GM21529 (cell line): ENCODE data around the gene ANKRD29.

ENCODE experiments used
- ATAC-seq: cut with Tn5 transposase; IDR thresholded peaks from one replicate; pipeline ENCODE4 v1.9.1; 2021; ENCODE audit not compliant: unreplicated experiment

Gene ANKRD29, protein sequence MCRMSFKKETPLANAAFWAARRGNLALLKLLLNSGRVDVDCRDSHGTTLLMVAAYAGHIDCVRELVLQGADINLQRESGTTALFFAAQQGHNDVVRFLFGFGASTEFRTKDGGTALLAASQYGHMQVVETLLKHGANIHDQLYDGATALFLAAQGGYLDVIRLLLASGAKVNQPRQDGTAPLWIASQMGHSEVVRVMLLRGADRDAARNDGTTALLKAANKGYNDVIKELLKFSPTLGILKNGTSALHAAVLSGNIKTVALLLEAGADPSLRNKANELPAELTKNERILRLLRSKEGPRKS

DNA sequence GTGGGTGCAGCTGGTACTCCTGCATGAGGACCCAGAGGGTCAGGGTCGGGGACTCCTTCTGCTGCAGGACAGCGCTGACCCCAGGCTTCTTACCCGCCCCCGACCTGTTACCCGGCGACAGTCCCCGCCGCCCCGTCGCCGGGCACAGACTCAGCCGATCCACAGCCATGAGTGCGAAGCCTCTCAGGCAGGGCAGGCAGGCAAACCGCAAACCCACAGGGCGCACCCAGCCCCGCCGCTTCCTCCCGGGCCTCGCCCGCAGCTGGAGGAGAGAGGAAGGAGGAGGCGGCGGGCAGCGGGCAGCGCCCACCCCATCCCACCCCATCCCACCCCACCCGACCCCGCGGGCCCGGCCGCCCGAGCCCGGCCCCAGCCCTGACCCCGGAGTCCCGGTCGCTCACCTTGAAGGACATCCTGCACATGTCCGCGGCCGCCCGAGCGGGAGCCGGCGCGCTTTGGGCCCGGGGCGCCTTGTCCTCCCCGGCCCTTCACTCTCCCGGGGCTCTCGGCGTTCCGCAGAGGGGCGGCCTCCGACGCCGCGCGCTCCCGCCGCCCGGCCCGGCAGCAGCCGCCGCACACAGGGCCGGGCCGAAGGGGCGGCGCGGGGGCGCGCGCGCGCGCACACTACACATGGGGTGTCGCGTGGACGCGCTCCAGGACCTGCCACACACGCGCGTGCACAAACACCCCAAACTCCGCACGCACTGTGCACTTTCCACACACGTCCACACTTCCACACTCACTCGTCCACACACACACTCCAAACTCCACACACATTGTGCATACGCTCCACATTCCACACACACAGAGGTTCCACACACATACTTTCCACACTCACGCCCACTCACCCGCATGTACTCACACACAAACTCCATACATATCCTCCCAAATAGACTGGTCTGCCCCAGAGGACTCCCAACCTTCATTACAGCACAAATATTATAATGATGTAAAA lies at the start of gene ANKRD29:
TSS of gene ANKRD29 (minus strand) at position 603 of the 955 bp plus-strand sequence. CDS start at position 422, 181 bp downstream.
- no peak for ATAC-seq

DNA sequence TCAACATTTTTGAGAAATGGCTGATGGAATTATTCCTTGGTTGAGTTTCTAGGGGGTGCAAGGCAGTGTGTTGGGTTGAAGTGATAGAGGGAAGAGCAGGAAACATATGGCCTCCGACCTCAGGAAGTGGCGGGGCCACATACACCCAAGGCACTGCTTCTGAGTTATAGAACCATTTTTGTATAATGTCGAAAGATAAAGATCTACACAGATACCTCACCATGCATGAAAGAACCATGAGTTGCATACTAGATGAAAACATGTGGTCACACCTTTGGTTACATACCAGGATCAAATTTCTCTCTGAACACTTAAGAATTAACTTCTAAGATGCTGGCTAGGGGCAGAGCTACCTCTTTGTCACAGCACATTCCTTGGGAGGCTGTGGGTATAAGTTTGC lies 49.7 kb upstream of the ANKRD29 start:
- ATAC-seq, result no peak

DNA sequence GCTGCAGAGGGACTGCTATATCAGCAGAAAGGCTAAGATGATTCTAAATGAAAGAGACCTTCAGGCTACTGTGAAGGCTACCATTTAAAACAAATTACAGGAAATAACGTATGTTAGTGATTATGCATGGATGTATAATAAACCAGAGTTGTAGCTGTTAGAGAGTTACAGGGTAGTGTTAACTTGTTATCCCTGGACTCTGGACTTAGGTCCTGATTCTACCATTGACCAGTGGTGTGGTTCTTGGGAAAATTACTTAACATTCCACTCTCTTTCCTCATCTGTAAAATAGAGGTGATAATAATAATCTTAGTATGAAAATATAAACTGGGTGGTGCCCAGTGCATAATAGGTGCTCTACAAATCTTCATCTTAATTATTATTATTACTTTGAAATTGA lies 48.7 kb upstream of the ANKRD29 start:
- no peak for ATAC-seq

DNA sequence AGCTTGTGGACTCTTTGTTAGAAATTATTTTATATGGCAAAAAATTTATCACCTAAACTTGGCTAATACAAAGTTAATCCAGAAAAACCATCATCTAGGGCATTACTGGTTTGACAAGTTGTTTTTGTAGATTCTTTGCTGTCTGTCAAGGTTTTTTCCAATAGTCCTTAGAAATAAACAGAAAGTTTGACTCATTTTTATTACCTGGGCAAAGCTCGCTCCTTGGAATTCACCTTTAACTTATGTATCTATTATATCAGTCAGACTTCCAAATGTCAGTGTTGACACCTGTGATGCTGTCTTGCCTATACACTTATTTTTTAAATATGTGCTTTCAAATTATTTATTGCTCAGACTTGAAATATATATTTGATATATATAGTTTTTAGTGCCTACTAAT lies 48.2 kb upstream of the ANKRD29 start:
- ATAC-seq, result no peak

DNA sequence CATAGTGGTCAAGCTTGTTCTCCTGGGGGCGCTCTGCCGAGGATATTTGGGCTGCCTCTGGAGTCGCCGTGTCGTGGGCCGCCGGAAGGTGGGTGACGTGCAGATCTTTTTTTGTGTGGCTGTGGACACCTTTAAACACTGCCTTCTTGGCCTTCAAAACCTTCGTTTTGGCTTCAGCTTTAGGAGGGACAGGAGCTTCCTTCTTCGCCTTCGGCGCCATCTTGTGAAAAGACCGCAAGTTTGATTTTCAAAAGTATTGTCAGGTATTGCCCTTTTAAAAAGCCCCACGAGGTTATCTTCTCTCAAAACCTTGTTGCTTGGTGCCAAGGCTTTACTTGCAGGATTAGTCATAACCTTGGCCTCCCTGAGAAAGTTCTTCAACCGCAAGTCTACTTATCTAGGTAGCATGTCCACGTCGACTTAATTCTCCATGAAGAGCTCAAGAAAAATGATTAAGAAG lies 47.4 kb upstream of the ANKRD29 start:
- no peak for ATAC-seq

DNA sequence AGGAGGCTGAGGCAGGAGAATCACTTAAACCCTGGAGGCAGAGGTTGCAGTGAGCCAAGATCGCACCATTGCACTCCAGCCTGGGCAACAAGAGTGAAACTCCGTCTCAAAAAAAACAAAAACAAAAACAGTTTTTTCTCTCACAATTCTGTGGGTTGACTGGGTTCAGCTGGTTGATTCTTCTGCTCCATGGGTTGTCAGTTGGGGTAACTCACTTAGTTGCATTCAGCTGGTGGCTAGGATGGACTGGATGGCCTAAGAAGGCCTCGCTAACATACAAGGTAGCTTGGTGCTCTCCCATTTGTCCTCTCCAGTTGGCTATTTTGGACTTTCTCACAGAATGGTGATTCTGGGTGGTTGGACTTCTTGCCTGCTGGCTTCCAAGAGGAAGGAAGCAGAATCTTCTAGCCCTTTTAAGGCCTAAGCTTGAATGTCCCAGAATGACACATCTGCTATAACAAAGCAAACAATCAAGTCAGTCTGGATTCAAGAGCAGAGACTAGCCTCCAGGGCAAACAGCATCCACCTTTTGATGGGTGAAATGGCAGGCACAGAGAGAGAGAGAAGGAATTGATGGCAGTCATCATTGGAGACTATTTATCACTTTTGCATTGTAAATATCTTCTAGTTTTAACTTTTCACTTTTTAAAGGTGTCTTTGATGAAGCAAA lies 44.4 kb upstream of the ANKRD29 start:
- no peak for ATAC-seq

DNA sequence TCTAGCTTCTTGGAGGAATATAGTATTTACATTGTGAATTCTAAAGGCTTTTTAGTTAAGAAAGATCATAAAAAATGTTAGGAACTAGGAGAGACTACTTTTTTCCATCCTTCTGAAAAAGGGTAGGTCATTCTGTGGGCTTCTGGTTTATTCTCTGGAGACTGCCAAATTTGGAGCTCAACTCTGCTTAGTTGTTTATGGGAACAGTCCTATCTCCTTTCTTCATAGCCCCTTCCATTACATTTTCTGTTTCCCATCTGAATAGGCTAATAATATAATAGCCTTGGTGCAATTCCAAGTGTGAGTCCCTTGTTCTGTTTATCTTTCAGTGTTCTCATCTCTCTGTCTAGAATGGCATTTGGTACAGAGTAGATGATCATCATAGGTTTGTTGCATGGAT lies 42.1 kb upstream of the ANKRD29 start:
- ATAC-seq, result no peak

DNA sequence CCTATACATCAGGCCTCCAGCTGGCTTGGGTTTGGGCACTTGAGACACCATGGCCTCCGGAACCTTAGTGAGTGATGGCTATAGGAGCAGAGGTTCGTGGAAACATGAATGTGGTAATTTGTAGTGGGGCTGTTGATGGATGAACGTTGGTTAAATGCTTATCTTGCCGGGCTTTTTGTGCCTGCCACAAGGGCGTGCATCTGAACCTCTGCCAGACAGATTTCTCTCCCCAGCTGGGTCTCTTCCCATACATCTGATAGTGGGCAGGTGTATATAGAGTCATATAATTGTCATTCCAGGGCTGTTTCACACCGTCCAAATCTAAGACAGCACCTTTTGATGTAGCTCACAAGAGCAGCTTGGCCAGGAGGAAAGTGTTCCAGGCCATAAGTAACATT lies 41.3 kb upstream of the ANKRD29 start:
- ATAC-seq, result no peak

DNA sequence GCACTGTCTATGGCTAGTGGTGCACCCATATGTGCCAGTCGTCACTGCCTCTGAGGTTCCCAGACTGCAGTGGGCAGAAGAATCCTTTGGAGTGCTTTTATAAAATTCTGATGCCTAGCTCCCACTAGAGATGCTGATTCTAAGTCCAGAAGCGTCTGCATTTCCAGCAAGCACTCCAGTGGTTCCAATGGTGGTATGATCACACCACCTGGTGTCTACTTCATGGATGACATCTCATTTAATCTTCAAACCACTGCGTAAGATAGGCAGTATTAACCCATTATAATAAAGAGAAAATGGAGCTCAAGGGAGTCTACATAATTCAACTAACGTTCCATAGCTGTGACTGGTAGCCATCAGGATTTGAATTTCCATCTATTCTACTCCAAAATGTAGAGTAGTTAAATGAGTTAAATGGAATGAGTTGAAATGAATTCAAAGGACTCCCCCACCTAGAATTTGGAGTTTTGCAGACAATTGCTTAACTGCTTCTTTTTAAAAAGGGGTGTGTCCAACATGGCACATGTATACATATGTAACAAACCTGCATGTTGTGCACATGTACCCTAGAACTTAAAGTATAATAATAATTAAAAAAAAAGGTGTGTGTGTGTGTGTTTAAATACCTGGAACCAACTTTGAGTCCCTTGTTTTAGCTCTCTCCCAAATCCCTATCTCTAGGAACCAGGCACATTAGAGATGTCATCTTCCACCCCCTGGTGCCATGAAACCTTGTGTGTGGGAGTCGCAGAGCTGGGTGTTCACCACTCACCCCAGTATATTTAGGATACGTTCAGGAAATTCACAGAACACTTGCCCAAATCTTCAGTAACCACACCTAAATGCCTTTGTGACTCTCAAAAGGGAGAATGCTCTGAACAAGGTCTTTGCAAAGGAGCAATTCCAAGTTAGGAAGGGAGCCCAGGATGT lies 40.6 kb upstream of the ANKRD29 start:
- ATAC-seq, result no peak

DNA sequence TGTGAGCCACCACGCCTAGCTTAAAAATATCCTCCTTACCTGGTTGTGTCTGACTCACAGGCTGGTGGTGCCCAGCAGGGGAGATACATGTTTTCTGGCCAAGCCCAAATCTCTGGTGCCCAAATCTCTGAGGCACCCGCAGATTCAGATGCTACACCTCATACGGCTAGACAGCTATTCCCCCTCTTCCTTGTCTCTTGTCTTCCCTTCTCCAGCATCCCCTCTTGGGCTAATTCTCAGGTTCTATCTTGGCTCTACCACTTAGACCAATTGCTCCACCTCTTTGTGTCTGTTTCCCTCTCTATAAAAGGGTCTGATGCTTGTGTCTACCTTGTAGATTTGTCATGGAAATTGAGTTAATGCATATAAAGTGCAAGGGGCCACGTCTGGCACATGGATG lies 39.9 kb upstream of the ANKRD29 start:
- no peak for ATAC-seq

DNA sequence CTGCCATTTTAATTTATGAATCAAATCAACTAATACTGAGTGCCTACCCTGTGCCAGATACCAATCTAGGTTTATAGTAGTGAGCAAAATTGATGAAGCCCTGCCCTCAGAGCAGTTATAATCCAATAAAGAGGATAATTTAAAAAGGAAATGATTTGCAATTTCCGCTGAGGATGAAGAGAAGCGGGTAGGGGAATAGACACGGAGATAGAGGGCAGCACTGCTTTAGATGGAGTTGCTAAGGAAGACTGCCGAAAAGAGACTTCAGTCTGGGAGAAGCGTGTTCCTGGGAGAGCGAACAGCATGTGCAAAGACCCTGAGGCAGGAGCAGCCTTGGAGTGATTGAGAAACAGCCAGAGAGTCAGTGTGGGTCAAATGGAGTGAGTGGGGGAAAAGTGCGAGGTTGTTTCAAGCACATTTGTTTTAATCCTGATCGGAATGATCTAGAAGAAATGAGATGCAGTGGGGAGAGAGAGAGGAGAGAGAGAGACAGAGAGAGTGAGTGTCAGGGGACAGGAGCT lies 38.9 kb upstream of the ANKRD29 start:
- no peak for ATAC-seq

DNA sequence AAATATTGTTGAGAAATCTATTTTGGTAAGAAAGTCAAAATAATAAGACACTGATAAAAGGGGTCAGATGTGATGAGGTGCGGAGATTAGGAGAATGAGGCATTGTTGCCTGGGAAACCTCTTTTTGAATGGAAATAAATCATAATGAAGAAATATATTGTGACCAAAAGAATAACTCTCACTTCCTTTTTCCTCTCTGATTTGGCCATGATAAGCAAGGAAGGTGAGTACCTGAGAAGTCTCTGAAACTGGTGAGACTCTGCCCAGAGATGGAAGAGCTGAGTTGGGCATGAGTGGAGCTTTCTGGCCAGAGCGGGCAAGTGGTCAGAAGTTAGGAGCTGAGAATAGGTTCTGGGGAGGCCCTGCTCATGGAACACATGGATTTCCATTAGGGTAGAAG lies 38.3 kb upstream of the ANKRD29 start:
- ATAC-seq, result no peak

DNA sequence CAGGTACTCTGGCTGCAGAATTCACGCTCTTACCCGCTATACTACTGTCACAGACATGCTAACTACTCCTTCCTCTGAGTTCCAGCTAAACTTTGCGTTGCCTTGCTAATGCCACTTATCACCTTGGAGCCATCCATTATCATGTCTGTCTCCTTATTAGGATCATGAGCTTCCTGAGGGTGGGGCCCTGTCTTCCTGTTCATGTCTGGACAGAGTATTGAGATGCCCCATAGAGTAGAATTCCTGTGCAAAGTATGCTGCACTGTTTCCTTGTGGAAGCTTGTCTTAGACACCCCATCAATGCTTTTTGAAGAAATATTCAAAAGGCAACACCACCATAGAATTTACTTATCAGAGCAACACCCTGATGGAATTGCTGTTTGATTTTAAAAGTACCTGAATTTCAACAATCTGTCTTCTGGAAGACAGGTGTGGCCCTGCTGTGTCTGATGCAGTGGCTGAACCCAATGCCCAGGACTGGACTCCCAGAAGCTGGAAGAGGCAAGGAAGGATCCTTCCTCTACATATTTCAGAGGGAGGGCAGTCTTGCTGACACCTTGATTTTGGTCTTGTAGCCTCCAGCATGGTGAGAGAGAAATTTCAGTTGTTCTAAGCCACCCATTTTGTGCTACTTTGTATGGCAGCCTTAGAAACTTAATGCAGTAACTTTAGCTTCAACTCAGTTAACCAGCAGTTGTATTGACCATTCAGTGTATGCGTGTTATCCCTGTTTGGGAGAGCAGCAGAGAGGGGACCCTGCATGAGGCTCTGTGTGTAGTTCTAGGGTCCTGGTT lies 32.1 kb upstream of the ANKRD29 start:
- ATAC-seq, result no peak

DNA sequence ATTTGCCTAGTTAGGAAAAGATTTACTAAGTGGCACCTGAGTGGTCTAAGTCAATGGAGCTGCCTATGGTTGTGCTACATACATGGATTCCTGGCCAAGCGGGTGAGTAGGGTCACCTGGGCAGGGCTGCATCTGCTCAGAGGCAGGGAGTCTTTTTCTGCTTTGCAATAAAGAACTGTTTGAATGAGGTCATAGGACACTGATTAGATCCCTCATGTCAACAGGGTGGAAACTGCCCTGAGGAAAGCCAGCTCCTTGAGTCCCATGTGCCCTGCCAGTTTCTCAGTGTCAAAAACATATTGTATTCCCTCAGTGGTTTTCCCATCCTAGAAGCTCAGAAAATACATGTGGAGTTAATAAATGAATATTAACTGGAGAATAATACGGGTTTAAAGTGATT lies 31.1 kb upstream of the ANKRD29 start:
- no peak for ATAC-seq

DNA sequence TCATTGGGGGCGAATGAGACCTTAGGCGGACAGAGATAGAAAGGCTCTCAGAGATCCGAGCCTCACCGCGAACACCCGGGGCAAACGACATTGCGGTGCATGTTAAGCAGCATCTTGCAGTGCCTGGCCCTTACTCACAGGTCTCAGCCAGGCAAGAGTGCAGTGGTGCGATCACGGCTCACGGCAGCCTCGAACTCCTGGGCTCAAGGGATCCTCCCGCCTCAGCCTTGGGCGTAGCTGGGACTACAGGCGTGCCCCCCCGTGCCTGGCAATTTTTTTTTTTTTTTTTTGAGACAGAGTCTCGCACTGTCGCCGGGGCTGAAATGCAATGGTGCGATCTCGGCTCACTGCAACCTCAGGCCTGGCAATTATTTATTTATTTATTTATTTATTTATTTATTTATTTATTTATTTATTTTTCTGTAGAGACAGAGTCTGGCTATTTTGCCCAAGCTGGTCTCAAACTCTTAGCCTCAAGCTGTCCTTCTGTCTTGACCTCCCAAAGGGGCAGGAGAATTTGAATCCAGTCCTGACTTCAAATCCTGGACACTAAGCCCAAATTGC lies 27.9 kb upstream of the ANKRD29 start:
- ATAC-seq, result no peak

DNA sequence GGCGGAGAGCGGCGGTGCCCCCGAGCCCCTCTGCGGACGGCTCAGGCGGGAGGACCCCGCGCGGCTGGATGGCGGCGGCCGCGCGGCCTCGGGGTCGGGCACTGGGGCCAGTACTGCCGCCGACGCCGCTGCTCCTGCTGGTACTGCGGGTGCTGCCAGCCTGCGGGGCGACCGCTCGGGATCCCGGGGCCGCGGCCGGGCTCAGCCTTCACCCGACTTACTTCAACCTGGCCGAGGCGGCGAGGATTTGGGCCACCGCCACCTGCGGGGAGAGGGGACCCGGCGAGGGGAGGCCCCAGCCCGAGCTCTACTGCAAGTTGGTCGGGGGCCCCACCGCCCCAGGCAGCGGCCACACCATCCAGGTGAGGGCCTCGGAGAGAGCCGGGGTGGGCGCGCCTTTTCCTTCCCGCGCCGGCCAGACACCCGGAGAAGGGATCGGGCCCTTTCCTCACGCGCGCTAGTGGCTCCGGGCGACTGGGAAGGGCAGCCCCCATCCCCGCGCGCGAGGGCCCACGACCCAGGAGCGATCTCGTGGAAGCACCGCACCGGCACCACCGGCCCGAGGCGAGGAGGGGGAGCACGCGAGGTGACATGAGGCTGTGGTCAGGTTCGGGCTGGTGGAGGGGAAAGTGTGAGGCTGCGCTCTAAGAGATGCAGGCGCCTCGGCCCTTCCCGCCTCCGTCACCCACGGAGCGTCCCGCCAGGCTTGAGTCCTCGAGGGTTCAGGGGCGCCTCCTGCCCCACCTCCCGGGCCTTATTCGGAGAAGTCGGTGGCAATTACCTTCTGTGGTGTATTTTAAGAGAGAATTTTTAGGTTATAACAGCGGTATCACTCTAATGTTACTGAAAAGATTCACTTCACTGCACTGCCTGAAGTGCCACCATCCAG lies 27.1 kb upstream of the ANKRD29 start:
- no peak for ATAC-seq

DNA sequence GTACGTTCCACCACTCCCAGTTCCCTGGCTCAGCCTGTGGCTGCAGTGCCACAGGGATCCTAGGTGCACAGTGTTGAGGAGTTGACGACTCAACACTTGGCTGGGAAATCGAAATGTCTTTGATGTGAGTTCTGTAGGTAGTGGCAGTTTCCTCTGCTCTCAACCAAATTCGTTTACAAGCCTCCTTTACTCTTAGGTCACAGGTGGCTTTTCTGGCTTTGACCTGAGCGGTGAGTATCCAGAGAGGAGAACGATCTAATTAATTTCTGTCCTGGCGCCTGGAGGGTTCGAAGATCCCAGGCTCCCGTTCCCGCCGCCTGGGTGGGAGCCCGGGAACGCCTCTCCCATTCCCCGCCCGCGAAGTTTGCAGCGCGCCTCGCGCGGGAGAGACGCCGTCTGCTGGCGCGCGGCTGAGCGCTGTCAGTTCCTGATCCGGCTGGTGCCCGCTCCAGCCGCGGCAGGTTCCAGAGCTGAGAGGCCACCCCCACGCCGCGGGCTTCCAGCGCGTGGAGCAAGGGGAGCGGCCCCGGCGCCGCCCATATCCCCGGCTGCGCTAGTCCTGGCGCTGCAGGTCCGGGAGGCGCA lies 26.4 kb upstream of the ANKRD29 start, which contains the start of gene LAMA3:
TSS of gene LAMA3 (plus strand) at position 423 of the 585 bp plus-strand sequence. CDS start 231 bp downstream, outside the sequence.
- no peak for ATAC-seq

DNA sequence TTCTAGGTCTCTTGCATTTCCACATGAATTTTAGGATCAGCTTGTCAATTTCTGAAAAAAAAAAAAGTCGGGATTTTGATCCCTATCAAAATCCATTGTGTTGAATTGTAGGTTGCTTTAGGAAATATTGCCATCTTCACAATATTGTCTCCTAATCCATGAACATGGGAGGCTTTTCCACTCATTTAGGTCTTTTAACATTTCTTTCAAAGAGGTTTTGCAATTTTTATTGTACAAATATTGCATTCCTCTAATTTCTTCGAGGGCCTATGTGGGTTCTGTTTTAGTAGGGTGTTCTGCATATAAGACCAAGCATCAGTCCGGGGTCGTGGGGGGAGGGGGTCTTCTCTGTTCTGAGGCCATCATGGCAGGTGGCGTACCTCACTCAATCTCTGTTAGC lies 25.8 kb upstream of the ANKRD29 start:
- no peak for ATAC-seq
